COR-L47 (cell line): ENCODE results near the gene HS3ST4.

Source experiments
- DNase-seq: peaks from one replicate; lab custom pipeline; 2025; lab: John Stamatoyannopoulos, UW

HS3ST4 gene

DNA sequence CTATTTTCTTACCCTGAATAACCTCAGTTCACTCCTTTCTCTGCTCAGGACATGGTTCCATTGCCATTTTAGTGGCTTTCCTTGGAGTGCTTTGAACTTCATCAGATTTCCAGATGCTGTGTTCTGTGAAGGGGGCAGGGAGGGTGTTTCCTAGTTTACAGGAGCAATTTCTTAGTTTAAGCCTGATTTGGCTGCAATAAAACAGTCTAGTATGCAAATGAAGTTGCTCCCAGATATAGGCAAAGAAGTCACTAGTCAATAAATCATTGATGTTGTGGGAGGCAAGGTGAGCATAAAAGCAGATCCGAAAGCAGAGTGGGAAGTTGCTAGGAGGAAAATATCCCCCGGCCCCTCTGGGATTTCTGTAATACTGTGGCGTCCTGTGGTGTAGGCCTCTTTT is 202.3 kb downstream of the HS3ST4 start:
- DNase-seq: no peak

GRCh38 chr16:25895380-25895779 is 203.6 kb downstream of the HS3ST4 start:
- no peak for DNase-seq

- no peak for DNase-seq
Observed at GRCh38 chr16:25896411-25896810, 204.7 kb downstream of the HS3ST4 start.

GRCh38 chr16:25897702-25898101 is 205.9 kb downstream of the HS3ST4 start:
- no peak for DNase-seq

- no peak for DNase-seq
Observed at GRCh38 chr16:25905810-25906209, 214.1 kb downstream of the HS3ST4 start.

DNA sequence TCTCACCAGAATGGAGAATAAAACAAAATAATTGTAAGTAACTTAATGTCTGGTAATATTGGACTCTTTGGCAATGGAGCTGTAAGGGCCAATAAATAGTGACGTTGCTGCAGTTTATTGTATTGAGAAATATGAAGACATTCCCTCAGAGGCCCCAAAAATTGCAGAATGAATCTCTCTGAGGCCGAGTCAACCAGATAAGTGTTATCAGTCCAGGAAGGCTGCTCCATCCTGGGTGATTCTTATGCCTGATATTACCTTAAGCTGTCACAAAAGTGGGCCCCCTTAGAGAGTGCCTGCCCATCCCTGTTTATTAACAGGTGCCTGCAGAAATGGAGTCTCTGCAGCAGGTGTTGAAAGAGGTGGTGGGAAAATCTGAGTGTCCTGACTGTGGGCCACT is 219.2 kb downstream of the HS3ST4 start:
- DNase-seq: no peak

GRCh38 chr16:25912321-25912720 is 220.6 kb downstream of the HS3ST4 start:
- no peak for DNase-seq

DNA sequence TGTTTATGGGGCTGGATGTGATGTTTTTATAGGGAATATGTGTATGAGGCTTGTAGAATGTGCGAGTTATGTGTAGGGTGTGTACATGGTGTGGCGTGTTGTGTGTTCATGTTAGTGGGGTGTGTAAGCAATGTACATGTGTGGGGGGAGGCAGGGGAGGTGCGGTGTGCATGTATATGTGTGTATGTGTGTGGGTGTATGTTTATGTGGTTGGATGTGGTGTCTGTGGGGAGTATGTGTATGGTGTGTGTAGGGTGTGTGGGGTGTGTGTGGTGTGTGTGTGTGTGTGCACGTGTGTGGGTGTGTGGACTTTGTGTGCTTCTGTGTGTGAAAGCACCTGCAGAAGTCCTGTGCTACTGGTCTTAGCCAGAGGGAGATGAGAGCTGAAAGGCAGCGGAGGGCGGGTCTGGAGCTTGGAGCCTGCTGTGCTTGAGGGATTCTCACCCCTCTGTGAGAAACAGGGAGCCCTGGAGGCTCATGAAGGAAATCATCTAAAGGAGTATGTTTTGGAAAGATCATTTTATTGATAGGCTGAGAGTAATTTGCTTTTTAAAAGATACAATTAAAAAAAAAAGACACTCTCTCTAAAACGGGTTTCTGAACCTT is 222.7 kb downstream of the HS3ST4 start:
- DNase-seq: no peak

GRCh38 chr16:25916037-25916436 is 224.3 kb downstream of the HS3ST4 start:
- DNase-seq: no peak

DNA sequence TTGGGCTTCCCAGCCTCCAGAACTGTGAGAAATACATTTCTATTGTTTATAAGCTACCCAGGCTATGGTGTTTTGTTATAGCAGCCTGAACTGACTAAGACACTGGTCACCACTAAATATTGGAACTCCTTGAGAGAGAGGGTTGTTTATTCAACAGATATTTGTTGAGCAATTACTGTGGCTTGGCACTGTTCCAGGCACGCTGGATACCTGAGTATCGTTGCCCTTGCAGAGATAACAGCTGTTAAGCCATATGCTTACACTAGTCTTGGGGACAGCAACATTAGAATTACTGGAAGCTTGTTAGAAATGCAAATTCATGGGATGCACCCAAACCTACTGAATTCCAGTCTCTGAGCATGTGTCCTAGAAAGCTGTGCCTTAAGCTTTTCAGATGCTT is 230.7 kb downstream of the HS3ST4 start:
- DNase-seq: no peak

DNA sequence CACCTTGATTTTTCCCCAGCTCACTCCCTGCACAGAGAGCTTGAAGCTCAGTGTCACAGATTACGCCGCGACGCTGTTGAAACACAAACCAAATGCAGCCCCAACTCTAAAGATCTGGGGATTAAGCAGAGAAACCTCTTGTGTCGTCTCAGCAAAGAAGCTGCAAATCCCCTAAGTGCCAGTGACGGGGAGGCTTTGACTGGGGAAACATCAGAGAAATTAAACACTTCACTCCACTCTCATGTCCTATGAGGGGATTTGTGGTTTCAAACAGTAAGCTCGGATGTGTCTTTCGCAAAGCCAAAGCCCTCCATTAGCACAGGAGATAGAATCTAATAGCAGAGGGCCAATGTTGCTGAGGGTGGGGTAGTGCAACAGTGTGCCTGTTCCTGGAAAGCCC is 233.7 kb downstream of the HS3ST4 start:
- no peak for DNase-seq

DNA sequence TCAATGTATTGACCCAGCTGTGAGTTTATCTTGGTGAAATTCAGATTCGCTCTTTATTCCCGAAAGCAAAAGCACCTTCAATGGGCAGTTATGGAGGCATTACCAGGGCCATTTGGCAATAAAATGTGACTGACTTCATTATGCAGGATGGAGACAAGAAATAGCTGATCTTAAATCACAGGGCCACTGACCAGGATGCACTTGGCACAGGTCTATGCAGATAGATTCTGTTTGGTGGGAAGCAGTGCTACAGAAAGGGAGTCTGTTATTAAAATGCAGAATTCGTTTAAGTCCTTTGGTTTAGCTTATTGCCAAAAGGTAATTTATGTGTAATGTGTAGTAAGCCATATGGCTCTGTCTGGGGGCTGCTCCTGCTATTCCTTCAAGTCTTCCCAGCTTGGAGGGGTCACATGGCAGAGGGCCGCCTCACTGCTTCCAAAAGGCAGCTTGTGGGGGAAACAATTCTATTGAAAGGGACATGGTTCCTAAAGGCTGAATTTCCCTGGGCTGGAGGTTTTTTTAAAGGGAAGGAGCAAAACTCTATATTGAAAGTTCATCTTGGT is 239.8 kb downstream of the HS3ST4 start:
- DNase-seq: no peak

- no peak for DNase-seq
Observed at GRCh38 chr16:25941800-25942499, 250.2 kb downstream of the HS3ST4 start.

DNA sequence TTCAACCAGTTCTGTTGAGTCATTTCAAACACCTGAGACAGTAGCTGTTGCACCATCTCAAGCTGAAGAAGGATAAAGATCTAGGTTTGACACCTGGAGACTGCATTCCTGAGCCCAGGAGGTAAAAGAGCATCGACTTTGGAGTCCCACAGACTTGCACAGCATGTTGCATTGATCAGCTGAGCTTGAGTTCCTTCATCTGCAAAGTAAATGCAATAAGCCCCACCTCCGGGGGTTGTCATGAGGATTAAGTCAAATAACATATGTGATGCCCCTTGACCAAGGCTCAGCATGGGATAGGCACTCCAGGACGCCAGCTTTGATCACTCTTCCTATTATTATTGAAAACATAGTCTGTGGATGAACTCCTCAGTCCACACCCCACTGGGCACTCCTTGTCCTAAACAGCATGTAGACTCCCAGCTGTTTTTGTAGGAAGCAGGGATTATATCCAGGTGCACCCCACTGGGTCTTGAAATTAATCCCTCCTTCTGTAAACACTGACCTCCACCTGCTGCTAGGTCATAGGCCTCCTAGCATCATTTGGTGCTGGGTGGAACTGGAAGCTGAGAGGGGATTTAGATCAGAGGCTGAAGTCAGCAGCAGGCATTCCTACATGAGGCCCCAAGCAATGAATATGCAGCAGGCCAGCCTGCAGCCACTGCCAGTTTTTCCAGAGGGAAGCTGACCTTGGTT is 259.0 kb downstream of the HS3ST4 start:
- DNase-seq: no peak

DNA sequence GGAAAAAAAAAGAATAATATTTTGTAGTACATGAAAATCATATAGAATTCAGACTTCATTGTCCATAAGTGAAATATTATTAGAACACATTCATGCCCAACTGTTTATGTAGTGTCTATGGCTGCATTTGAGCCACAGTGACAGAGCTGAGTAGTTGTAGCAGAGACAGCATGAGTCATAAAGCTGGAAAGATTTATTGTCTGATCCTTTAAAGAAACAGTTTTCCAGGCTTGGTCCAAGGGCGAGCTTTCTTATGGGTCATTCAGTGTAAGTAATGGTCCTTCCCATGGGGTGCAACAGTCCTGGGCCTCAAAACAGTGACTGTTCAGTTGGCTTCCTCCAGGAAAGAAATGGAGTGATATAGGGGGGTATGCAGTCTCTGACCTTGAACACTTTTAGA is 260.2 kb downstream of the HS3ST4 start:
- no peak for DNase-seq

DNA sequence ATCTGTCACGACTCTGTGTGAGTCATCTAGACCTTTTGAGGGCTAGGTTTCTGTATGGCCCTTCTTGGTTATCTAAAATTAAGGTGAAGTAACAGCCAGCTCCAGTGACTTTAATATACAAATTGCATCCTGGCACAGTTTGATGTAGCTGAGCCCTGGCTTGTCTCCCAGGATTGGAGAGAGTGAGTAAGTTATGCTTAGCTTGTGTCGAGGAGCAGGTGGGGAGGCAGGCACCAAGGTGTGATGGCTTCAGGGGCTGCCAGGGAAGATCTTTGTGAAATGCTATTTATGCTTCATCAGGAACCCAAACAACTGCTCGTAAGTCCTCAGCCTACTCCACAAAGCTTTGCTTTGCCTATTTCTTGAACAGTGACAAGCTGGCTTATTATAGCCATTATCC is 261.2 kb downstream of the HS3ST4 start:
- no peak for DNase-seq

DNA sequence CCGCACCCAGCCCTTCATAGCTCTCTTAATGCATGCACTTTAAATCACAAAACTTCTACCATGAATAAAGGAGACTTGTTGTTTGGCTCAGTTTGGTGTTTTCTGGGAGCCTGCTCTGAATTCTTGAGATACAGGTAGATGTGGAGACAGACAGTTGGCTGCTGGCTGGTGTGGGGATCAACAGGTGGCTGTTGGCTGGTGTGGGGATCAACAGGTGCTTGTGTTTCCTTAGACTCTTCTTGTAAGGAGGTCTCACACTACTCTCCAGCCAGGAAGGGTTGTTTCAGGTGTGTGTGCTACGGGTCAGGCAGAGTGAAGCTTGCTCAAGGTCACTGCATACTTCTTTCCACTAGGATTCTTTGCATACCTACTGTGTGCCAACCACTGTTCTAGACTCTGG is 265.9 kb downstream of the HS3ST4 start:
- no peak for DNase-seq

GRCh38 chr16:25959221-25959620 is 267.5 kb downstream of the HS3ST4 start:
- no peak for DNase-seq

DNA sequence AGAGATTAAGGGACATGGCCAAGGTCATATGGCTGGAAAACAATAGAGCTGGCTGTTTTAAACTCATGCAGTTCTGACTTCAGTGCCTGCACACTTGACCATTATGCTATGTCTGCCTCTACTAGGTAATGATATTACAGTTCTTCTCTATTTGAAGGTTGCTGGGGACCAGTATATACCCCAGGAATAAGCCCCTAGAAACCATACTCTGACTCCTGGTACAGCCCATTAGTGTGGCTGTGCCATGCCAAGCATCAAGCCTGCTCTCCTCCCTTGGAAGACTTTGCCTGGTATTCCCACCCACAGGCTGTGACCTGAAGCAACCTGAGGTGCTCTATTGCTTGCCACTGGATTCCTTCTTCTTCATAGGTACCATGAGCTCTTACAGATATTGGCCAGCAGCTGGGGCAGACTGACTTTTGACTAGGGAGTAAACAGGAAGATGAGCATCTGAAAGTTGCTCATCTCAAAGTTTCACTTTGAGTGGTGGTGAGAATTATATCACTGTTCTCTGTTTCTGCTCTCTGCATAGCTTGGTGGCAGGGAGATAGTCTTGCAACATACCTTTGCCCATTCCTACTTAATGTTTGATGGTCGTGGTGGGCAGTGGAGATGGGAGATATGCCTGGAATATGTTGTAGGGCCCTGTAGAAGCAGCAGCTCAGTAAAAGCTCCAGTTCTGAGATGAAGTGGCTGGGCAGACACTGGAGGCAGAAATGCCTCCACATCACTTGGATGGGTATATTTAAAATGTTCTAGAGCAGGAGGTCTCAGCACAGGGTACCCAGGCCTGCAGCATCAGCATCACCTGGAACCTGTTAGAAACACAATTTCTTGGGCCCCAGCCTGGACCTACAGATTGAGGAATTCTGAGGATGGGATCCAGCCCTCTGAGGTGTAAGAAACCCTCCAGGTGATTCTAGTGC is 274.7 kb downstream of the HS3ST4 start:
- no peak for DNase-seq

DNA sequence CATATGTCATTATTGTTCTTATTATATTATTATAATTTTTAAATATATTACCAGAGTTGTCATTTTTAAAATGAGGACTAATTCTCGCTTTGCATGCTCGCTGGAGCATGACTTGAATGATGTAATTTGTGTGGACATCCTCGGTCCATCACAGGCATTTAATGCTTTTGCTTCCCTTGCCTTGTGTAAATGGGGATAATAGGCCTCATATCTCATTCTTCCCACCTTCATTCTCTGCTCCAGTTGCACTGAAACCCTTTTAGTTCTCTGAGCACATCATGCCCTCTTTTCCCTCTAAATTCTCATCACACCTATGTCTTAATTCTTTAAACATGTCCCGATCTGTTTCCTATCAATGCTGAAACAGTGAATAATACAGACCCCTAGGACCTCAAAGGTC is 285.4 kb downstream of the HS3ST4 start:
- no peak for DNase-seq

DNA sequence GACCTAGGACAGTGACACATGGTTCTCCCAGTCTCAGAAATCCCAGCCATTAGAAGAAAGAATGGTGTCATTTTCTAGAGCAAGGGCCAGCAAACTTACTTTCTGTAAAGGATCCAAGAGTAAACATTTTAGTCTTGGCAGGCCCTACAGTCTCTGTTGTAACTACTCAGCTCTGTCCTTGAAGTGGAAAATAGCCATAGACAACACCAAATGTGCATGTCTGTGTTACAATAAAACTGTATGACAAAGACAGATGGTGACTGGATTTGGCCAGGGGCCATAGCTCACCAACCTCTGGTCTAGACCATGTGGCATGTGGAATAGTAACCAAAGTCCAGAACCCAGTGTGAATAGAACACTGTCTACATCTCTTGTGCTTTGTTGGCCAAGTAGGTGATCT is 286.5 kb downstream of the HS3ST4 start:
- no peak for DNase-seq

DNA sequence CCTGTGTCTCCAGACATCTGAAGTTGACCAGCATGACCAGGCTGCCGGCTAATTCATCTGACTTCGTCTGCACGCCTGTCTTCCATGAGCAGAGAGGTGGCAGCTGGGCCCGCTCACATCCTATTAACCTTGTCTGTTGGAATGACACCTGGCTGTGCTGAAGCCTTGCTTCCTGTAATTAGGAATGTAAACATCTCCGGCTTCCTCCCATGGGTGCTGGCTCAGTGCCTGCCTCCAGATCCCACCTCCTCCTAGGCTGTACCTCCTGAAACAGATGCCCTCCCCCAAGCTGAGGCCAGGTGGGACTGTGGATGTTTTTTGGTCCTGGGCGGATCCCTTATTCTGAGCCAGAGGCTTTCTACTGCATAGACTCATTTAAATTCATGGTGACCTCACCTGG is 296.3 kb downstream of the HS3ST4 start:
- DNase-seq: no peak
